GM19023 (cell line): ENCODE data around the gene SLC9A9.

ENCODE experiments used
- ATAC-seq: cut with Tn5 transposase; IDR thresholded peaks from one replicate; pipeline ENCODE4 v1.9.1; 2021; ENCODE audit warnings: mild to moderate bottlenecking, moderate library complexity; ENCODE audit not compliant: unreplicated experiment

The SLC9A9 gene

GRCh38 chr3:143848704-143849103, 436 bp upstream of the SLC9A9 start:
- no peak for ATAC-seq

GRCh38 chr3:143843587-143843986, 4.7 kb downstream of the SLC9A9 start:
- ATAC-seq: no peak

DNA sequence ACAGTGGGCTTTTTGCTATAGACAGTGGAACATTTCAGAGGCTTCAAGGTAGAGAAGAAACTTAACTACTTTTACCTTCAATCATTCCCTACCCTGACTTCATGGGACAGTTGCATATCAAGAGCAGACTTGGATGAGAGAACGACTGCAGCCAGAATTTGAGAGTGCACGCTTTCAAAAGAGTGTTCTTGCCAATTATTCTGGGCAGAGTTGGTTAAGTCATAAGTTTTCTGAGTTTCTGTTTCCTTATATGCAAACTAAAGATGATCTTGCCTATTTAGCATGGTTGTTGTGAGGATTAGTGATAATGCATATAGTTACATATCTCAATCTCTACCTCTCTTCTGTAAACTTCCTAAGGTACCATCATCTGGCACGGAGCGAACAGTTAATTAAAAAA, 7.6 kb downstream of the SLC9A9 start:
- ATAC-seq: no peak

GRCh38 chr3:143839980-143840379, 8.3 kb downstream of the SLC9A9 start:
- peak; percentile 52 for ATAC-seq

DNA sequence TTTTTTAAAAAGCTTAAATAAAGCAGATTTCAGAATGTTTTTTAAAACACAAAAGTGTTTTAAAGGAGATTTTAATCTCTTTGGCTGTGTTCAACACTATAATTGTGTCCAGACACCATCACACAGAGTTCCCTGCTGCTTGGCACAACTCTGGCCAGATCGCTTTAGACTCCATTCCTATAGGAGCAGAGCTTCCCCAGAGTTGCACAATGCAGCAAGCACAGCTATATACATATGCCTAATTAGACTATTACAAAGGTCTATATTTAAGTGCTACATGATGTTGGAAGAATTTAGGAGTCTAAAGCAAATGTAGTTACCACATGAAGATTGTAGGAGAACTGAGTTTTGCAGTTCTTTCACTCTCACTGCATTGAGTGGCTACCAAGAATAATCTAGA, 11.2 kb downstream of the SLC9A9 start:
- no peak for ATAC-seq

GRCh38 chr3:143835312-143835711, 13.0 kb downstream of the SLC9A9 start:
- ATAC-seq: no peak

- ATAC-seq: peak; percentile 64
These were observed 15.8 kb downstream of the SLC9A9 start for GRCh38 chr3:143832433-143832832.

DNA sequence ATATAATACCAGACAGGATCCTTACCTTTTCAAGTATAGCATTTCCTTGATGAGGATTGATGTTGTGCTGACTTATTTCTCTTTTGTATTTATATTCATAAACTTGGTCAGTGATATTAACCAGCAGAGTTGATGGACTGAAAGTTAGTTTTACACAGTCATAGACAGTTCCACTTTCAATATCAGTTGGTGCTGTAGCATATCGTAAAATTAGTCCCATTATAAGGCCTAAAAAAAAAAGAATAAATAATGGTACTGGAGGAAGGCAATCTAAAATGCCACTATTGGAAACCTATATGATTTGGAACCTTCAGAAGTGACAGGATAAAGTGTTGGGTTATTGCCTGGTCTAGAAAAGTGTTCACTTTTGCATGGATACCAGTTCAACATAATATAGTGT, 16.3 kb downstream of the SLC9A9 start:
- ATAC-seq: peak; percentile 77

- no peak for ATAC-seq
These were observed 17.1 kb downstream of the SLC9A9 start for GRCh38 chr3:143831208-143831607.

- ATAC-seq: no peak
These were observed 17.5 kb downstream of the SLC9A9 start for GRCh38 chr3:143830786-143831185.

DNA sequence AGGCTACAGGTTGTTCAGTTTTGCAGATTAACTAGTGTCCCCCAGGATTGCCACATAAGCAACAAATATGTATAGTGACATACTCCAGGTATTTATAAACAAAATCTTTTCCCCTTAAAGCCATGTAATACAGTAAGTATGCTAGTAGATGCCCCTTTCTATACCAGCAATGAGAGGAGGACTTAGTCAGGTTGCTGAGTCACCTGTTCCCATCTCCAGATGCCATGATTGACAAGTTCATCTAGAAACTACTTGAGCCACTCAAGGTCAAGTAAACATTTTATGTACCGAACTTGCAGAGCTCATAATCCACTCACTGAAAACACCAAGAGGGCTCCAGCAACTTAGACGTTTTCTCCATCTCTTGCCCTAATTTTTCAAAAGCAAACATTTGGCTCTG, 18.2 kb downstream of the SLC9A9 start:
- ATAC-seq: no peak

- ATAC-seq: no peak
These were observed 20.8 kb downstream of the SLC9A9 start for GRCh38 chr3:143827425-143827824.

GRCh38 chr3:143826296-143826695, 22.0 kb downstream of the SLC9A9 start:
- no peak for ATAC-seq

- ATAC-seq: peak; percentile 48
These were observed 22.8 kb downstream of the SLC9A9 start for GRCh38 chr3:143825513-143825912.

GRCh38 chr3:143824735-143825385, 23.4 kb downstream of the SLC9A9 start:
- no peak for ATAC-seq

DNA sequence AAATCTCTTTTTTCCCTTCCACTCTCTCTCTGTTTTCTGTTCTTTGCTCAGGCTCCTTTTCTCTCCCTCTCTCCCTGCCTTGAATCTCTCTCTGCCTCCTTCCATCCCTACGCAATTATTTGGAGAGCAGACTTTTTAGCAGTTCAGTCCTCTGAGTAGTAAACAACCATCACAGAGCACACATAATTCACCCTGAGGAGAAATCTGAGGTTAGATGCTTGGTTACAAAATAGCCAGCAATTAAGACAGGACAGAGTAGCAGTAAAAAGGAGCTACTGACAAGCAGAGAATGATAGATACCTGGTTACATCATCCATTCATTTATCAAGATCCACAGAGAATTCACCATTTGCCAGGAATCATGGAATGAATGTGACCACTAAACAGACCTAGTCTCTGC, 25.5 kb downstream of the SLC9A9 start:
- no peak for ATAC-seq

GRCh38 chr3:143822374-143822773, 25.9 kb downstream of the SLC9A9 start:
- ATAC-seq: no peak

DNA sequence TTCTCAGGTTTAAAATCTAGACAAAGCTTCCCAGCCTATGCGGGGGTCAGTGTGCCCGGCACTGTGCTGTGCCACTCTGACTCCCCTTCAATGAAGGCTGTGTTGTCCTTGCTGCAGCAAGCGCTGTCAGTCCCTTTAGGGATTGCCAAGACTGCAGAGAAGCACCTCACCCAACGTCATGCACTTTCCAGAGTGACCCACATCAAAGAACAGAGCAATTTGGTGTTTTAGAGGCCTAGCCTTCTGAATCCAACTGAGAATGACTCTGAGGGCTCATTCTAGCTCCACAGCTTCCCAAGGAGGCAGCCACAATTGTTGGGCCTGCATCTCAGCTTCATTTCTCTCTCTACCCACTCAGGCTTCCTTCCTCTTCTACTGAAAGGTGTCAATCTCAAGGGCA, 26.4 kb downstream of the SLC9A9 start:
- no peak for ATAC-seq

DNA sequence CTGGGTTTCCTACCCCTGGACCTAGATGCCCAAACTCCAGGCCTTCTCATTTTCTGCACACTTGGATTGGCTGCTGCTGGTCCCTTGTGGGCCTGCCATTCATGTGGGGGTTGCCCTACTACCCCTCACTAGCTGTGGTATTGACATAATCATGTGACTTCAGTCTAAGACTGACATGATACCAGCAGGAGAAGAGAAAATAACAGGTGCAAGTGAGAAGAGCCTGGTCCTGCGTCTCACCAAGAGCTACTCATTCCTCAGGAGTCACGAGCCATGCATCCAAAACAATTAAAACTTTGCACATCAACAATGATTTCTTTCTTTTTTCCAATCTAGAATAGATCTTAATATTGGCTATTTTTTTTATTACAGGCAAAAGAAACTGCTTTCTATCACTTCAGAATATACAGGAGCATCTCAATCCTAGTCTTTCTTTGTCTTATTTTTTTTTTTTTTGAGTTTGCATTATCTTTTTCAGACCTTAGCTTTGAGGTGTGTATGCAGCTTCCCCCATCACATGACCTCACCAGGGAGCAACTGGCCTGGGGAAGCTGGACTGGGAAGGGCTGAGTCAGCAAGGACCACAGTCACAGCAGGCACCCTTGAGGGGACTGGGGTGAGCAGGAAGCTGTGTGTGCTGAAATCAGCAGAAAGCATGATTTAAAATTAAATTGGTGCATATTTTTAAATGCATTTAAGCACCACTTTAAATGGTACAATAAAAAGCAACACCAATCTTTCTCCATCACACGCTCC, 27.6 kb downstream of the SLC9A9 start:
- ATAC-seq: no peak

- no peak for ATAC-seq
These were observed 28.4 kb downstream of the SLC9A9 start for GRCh38 chr3:143819890-143820289.

DNA sequence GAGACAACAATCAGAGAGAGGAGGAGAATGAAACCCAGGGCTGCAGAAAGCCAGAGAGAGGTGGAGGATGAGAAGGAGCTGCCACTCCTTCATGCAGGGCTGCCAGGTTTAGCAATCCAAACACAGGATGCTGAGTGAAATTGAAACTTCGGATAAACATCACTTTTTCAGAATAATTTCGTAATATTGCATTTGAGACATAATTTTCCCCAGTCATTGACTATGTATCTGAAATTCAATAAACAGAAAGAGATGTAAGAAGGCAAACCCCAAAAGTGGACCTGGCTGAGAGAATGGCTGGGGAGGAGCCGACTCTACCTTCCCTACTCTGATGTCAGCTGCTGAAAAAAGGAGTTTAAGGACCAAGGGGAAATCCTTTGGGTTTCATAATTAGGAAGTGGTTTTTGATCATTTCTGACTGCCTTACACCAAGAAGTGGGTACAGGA, 33.8 kb downstream of the SLC9A9 start:
- ATAC-seq: no peak

DNA sequence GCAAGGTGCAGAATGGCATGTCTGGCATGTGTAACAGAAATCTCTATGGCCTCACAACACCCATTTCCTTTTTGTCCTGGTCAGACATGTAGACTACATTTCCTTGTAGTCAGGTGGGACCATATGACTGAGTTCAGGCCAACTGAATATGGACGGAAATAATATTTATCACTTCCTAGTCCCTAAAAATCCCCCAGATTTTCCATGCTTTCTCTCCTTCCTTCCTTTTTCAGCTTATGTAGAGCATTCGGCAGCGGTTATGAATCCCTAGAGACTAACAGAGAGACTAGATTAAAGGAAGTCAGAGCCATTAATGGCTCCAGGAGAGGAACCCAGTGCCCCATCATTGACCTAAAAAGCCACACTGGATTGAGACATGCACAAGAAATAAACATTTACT, 35.8 kb downstream of the SLC9A9 start:
- ATAC-seq: no peak

GRCh38 chr3:143811602-143812001, 36.7 kb downstream of the SLC9A9 start:
- no peak for ATAC-seq
